Measurements from ENCODE around the gene MARCHF6. TPM values are rescaled to one million over a fixed set of nuclear protein-coding genes. Genes with fewer than 3 reads are reported as not detected.

The MARCHF6 gene
- total and polyA plus RNA-seq, 2 of the 8 experiments (the other 6 are each of a cell fraction or from before 2014, with no cell fraction given): 93.1 to 118 TPM

DNA sequence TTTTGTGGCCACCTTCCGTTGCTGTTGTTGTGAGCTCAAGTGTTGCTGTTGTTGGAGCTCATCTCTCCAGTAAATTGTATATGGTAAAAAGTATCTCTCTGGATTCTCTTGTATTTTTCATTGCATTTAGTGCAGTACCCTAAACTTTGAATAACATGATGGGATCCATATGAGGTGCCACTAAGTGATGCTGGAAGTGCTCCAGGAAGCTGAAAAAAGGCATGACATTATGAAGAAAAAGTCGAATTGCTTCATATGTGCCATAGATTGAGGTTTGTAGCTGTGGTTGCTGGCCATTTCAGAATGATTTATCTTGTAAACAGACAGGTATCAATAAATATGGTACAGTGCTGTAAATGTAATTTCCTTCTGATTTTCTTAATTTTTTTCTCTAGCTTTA, 5.5 kb downstream of the MARCHF6 start:
- H3K14ac ChIP-seq (ENCODE audit: insufficient read length): no peak overlapping the region
- WGBS, 2 experiments (ENCODE audit: extremely low coverage in 1 of 2, insufficient coverage in 1 of 2, insufficient read length in 1 of 2, insufficient replicate concordance in 2 of 2, low coverage in 1 of 2, low lambda C conversion rate in 2 of 2, missing lambda C conversion rate in 1 of 2): 91% methylated on average over 2 of the region's 2 CpGs; no CpG with 5 or more reads in 1 of the 2 experiments
- no peak overlapping the region for H3K18ac ChIP-seq (ENCODE audit: extremely low read depth, low read length)
- H4K8ac ChIP-seq (ENCODE audit: extremely low read depth, insufficient read depth, low read length): no peak overlapping the region
- peaks cover 4% of the 10 kb centered on the region; the same call in 1 of the 2 replicates for H3K79me1 ChIP-seq (ENCODE audit: low read depth, low read length)
- H2BK15ac ChIP-seq (ENCODE audit: low read length): no peak overlapping the region
- no peaks in the 10 kb centered on the region for H3K27me3 ChIP-seq (replicated peaks in 1 of 4; ENCODE audit: control insufficient read depth in 3 of 4, extremely low read depth in 1 of 4, insufficient read depth in 3 of 4, low read length in 3 of 4)
- H4K5ac ChIP-seq (ENCODE audit: insufficient read length, low read depth, low read length): no peak overlapping the region
- H3K4me3 ChIP-seq (ENCODE audit: extremely low read depth in 1 of 4, insufficient read depth in 2 of 4, low read depth in 3 of 4, low read length in 4 of 4): no peak overlapping the region
- FAIRE-seq: no peak
- H3K9me3 ChIP-seq (ENCODE audit: insufficient read depth in 2 of 2, low read depth in 1 of 2, low read length in 1 of 2): no peaks in the 10 kb centered on the region
- H3K4ac ChIP-seq (replicated peaks; ENCODE audit: insufficient read length, low read depth, low read length): no peak overlapping the region
- no peak overlapping the region for H3K27ac ChIP-seq (ENCODE audit: low read depth, low read length)
- H4K20me1 ChIP-seq (replicated peaks in 1 of 2; ENCODE audit: control insufficient read depth in 1 of 2, insufficient read depth in 2 of 2, low read length in 2 of 2): peaks cover 13 to 17% of the 10 kb centered on the region in 2 experiments
- no peak overlapping the region for H4K91ac ChIP-seq (replicated peaks; ENCODE audit: insufficient read length, low read length)
- H3K56ac ChIP-seq (replicated peaks; ENCODE audit: insufficient read length, low read depth, low read length): no peak overlapping the region
- no peak overlapping the region for H3K9ac ChIP-seq (replicated peaks in 1 of 4; ENCODE audit: extremely low read depth in 1 of 4, low read depth in 3 of 4, low read length in 3 of 4)
- H2AFZ ChIP-seq (ENCODE audit: low read length): no peak overlapping the region
- H2BK120ac ChIP-seq (replicated peaks; ENCODE audit: low read depth, low read length): no peak overlapping the region
- no peak overlapping the region for H2BK5ac ChIP-seq (ENCODE audit: low read depth, low read length)
- no peak overlapping the region for H2AK5ac ChIP-seq (ENCODE audit: low read depth, low read length)
- DNase-seq (ENCODE audit: low read depth in 1 of 2, low spot score in 2 of 2): no peak
- H2BK20ac ChIP-seq (ENCODE audit: low read length): no peak overlapping the region
- no peak overlapping the region for H3K23ac ChIP-seq (ENCODE audit: insufficient read length)
- no peaks in the 10 kb centered on the region; a peak in 1 of 8 replicates for H3K36me3 ChIP-seq (ENCODE audit: control insufficient read depth in 2 of 4, insufficient read depth in 4 of 4, low read length in 3 of 4)
- ChIA-PET CTCF (ENCODE audit: partially characterized antibody) (interaction anchor here (0.8 to 4.0 kb wide), 16 partner anchors 8 to 118 kb away, joined by 3 to 35 read pairs (median 4); partner anchors contain the start of gene ROPN1L), POLR2A (ENCODE audit: partially characterized antibody) (interaction anchor here (0.8 to 1.6 kb wide), 3 partner anchors 9 to 65 kb away, joined by 3 to 6 read pairs (median 3); no protein-coding TSS in a partner anchor)
- peaks cover 0 to 7% (median 0%) of the 10 kb centered on the region in 4 experiments; a peak in 3 of 7 replicates for H3K4me1 ChIP-seq (replicated peaks in 1 of 4; ENCODE audit: control insufficient read depth in 3 of 4, insufficient read depth in 4 of 4, low read length in 3 of 4)
- H3K23me2 ChIP-seq (ENCODE audit: low read depth, low read length): peaks cover 4% of the 10 kb centered on the region; the same call in 1 of the 2 replicates
- no peak overlapping the region for H2BK12ac ChIP-seq (ENCODE audit: low read depth, low read length)
- no peak overlapping the region for H3K4me2 ChIP-seq (ENCODE audit: insufficient read depth in 1 of 2, low read depth in 2 of 2, low read length in 2 of 2)
- peaks cover 10 to 98% of the 10 kb centered on the region in 2 experiments for H3K79me2 ChIP-seq (ENCODE audit: control insufficient read depth in 1 of 2, insufficient read depth in 2 of 2, low read length in 2 of 2)
- TF ChIP-seq RXRA (IDR thresholded peaks at IDR 0.05; ENCODE audit: insufficient read depth, low read depth, low read length) (no peak), BCL11A (IDR thresholded peaks at IDR 0.05; ENCODE audit: low read depth in 2 of 2, low read length in 2 of 2) (no peak), ZNF274 (IDR thresholded peaks at IDR 0.05; ENCODE audit: borderline replicate concordance, extremely low read depth, low read length) (no peak), BACH1 (IDR thresholded peaks at IDR 0.05; ENCODE audit: low read length) (no peak), SIX5 (IDR thresholded peaks at IDR 0.05; ENCODE audit: low read depth, low read length) (no peak), MAFK (IDR thresholded peaks at IDR 0.05; ENCODE audit: low read depth, low read length) (no peak), YY1 (IDR thresholded peaks at IDR 0.05; ENCODE audit: low read depth, low read length) (no peak), TBP (IDR thresholded peaks at IDR 0.05; ENCODE audit: low read depth, low read length) (no peak), POLR2A (IDR thresholded peaks at IDR 0.05; ENCODE audit: control extremely low read depth in 1 of 2, low read depth in 2 of 2, low read length in 2 of 2) (no peak), JUND (IDR thresholded peaks at IDR 0.05; ENCODE audit: low read length) (no peak), RAD21 (IDR thresholded peaks at IDR 0.05 in 1 of 2, conservative IDR thresholded peaks at IDR 0.05 in 1 of 2; ENCODE audit: low read depth in 2 of 2, low read length in 2 of 2) (no peak), SP1 (IDR thresholded peaks at IDR 0.05; ENCODE audit: low read depth, low read length) (no peak), CTBP2 (IDR thresholded peaks at IDR 0.05; ENCODE audit: borderline replicate concordance, insufficient read depth, insufficient read length, low read length) (no peak), BRCA1 (IDR thresholded peaks at IDR 0.05; ENCODE audit: low read depth, low read length) (no peak), ASH2L (IDR thresholded peaks at IDR 0.05; ENCODE audit: low read length) (no peak), SP2 (IDR thresholded peaks at IDR 0.05; ENCODE audit: low read length) (no peak)

All from H1 (cell line).